Upper lobe of right lung (tissue), 1 donor: ENCODE results near the gene BCAS2. TPM values are rescaled to one million over a fixed set of nuclear protein-coding genes. Genes with fewer than 3 reads are reported as not detected.

Source experiments
- ATAC-seq: fragments of 200-7000 bp; cut with Tn5 transposase; one replicate; pipeline ENCODE4 v1.9.1; 2020; ENCODE audit warnings: mild to moderate bottlenecking, moderate library complexity
- DNase-seq: peaks from one replicate; pipeline ENCODE4 v3.0.0-alpha.2; 2020
- H3K27ac ChIP-seq: fragments of 200-600 bp; one replicate; pipeline ENCODE4 v1.8.0; 2022
- H3K27me3 ChIP-seq: fragments of 200-600 bp; one replicate; pipeline ENCODE4 v1.8.0; 2022; ENCODE audit warnings: mild to moderate bottlenecking
- H3K36me3 ChIP-seq: fragments of 200-600 bp; one replicate; pipeline ENCODE4 v1.8.0; 2022
- H3K4me1 ChIP-seq: fragments of 200-600 bp; one replicate; pipeline ENCODE4 v1.8.0; 2022
- H3K4me3 ChIP-seq: fragments of 200-600 bp; one replicate; pipeline ENCODE4 v1.8.0; 2022; ENCODE audit warnings: mild to moderate bottlenecking
- H3K9me3 ChIP-seq: fragments of 200-600 bp; one replicate; pipeline ENCODE4 v1.8.0; 2022
- intact Hi-C: fragments of 100-400 bp; cut with DNase I; formaldehyde crosslinking; loops from one replicate; pipeline ENCODE4 v1.11.0; 2022
- total RNA-seq: library from RNA; stranded (reverse); fragmentation: NEBNext Ultra II Directional; extraction: Animal tissue kit (Norgen Biotek cat#: 25700); gene quantifications from one replicate; pipeline ENCODE4 v1.2.1, GENCODE V29; 2021
- TF ChIP-seq, protein P1 (sequence below): fragments of 200-600 bp; IDR thresholded peaks from one replicate; pipeline ENCODE4 v1.8.0; 2022; ENCODE audit warnings: antibody characterized with exemption
- donor health status: DM: no; HTN: yes; CAD: no; lungs with severe emphysema.

Gene BCAS2
- total RNA-seq, 1 donor from 2014 or later: 26.0 TPM

DNA sequence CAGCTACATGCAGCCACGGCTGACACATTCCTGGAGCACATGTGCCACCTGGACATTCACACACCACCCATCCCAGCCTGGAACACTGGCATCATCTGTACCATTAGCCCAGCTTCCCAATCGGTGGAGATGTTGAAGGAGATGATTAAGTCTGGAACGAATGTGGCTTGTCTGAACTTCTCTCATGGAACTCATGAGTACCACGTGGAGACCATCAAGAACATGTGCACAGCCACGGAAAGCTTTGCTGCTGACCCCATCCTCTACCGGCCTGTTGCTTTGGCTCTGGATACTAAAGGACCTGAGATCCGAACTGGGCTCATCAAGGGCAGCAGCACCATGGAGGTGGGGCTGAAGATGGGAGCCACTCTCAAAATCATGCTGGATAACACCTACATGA, 45.4 kb downstream of the BCAS2 start:
- no peaks in the 10 kb centered on the region for H3K36me3 ChIP-seq
- no peaks in the 10 kb centered on the region for H3K4me1 ChIP-seq
- ATAC-seq: no peak
- H3K27ac ChIP-seq: no peak overlapping the region
- no peaks in the 10 kb centered on the region for H3K9me3 ChIP-seq
- no peaks in the 10 kb centered on the region for H3K27me3 ChIP-seq
- no peak for DNase-seq
- intact Hi-C loops: no loop called here
- no peak overlapping the region for H3K4me3 ChIP-seq
- TF ChIP-seq, protein P1, sequence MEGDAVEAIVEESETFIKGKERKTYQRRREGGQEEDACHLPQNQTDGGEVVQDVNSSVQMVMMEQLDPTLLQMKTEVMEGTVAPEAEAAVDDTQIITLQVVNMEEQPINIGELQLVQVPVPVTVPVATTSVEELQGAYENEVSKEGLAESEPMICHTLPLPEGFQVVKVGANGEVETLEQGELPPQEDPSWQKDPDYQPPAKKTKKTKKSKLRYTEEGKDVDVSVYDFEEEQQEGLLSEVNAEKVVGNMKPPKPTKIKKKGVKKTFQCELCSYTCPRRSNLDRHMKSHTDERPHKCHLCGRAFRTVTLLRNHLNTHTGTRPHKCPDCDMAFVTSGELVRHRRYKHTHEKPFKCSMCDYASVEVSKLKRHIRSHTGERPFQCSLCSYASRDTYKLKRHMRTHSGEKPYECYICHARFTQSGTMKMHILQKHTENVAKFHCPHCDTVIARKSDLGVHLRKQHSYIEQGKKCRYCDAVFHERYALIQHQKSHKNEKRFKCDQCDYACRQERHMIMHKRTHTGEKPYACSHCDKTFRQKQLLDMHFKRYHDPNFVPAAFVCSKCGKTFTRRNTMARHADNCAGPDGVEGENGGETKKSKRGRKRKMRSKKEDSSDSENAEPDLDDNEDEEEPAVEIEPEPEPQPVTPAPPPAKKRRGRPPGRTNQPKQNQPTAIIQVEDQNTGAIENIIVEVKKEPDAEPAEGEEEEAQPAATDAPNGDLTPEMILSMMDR: no peak

DNA sequence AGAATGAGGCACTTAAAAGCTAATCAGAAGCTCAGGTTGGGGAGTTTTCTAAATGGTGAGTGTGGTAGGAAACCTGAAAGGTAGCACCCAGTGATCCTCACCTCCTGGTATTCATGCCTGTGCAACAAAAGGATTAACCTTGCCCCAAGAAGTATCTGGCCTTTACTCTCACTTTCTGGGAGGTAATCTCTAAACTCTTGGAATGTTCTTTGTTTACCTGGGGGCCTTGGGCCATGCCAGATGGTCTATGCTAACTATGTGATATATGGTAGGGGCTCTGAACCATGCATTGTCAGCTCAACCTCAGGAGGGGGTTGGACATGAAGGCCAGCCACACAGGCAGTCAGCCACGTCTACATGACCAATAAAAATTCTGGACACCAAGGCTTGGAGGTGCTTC, 46.0 kb downstream of the BCAS2 start:
- no peak overlapping the region for H3K27ac ChIP-seq
- no peaks in the 10 kb centered on the region for H3K4me1 ChIP-seq
- no peaks in the 10 kb centered on the region for H3K36me3 ChIP-seq
- ATAC-seq (no peak), DNase-seq (no peak)
- H3K9me3 ChIP-seq: no peaks in the 10 kb centered on the region
- H3K4me3 ChIP-seq: no peak overlapping the region
- intact Hi-C loops: no loop called here
- H3K27me3 ChIP-seq: no peaks in the 10 kb centered on the region
- TF ChIP-seq, protein P1: no peak

DNA sequence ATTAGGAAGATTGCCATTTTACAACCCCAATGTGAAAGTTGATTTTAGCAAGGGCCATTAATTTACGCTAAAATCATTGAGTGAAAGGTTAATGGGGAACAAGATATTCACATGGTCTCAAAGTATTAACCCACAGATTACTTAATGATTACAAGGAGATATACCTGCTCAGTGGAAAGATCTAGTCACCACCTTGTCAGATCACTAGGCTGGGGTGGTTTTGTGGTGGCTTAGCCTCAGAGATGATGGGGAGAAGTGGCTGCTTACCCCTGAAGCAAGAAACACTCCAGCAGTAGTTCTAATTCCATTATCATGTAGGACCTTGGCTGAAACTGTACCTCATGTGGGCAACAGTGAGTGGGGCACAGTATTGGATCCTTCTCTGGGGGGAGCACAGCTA, 50.3 kb downstream of the BCAS2 start:
- Histone ChIP-seq H3K36me3 (no peaks in the 10 kb centered on the region), H3K27ac (no peak overlapping the region), H3K4me1 (no peaks in the 10 kb centered on the region), H3K4me3 (no peak overlapping the region), H3K27me3 (no peaks in the 10 kb centered on the region), H3K9me3 (no peaks in the 10 kb centered on the region)
- ATAC-seq (no peak), DNase-seq (no peak)
- intact Hi-C loops: no loop called here
- TF ChIP-seq, protein P1: no peak

DNA sequence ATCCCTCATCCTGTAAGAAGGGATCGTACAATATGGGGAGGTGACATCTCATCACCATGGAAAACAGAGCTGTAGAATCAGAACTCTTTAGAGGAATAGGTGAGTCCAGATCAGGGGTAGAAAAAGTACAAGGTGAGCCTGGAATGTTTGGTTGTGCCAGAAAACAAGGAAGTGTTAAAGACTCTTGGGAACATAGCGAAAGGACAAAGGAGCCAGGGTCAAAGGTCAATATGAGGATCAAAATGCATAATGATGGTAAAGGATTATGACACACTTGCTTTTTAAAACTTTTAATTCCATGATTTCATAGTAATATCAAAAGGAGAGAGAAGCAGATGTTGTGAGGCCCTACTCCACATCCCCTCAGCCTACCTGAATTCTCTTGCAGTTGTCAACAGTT, 51.2 kb downstream of the BCAS2 start:
- Histone ChIP-seq H3K27me3 (no peaks in the 10 kb centered on the region), H3K36me3 (no peaks in the 10 kb centered on the region), H3K4me3 (no peak overlapping the region), H3K27ac (no peak overlapping the region), H3K9me3 (no peaks in the 10 kb centered on the region), H3K4me1 (no peaks in the 10 kb centered on the region)
- TF ChIP-seq, protein P1: no peak
- no peak for ATAC-seq
- no peak for DNase-seq
- intact Hi-C loops: no loop called here

DNA sequence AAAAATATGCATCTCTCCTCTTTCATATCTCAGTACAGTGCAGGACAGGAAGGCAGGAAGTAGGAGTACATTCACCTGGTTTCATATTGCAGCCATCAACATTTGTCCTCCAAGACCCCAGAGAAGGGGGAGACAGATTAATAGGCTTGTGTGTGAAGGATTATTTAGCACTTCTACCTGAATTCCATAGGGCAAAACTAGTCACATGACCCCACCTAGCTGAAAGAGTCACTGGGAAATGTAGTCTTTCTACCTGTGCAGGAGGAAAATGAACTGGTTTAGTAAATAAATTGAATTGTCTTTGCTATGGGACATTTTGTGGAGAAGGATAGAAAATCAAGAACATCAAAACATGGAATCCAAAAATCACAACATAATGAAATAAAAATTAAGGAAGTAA, 56.5 kb downstream of the BCAS2 start:
- DNase-seq (no peak), ATAC-seq (no peak)
- H3K27ac ChIP-seq: no peak overlapping the region
- intact Hi-C loops: no loop called here
- H3K4me3 ChIP-seq: no peak overlapping the region
- no peaks in the 10 kb centered on the region for H3K9me3 ChIP-seq
- TF ChIP-seq, protein P1: no peak
- no peaks in the 10 kb centered on the region for H3K27me3 ChIP-seq
- no peaks in the 10 kb centered on the region for H3K36me3 ChIP-seq
- H3K4me1 ChIP-seq: no peaks in the 10 kb centered on the region

DNA sequence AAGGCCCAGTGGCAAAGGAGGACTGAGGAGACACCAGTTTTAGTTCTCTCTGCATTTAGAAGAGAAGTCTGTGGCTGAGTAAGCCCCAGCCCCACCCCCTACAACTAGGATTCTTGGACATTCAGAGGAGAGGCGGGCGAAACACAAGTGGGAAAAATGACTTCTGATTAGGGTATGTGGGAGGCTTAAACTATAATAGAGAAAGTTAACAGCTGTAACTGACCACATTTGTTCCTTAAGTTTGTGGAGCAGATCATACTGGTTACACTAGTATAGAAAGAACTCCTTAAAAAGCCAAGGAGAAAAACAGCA, 59.2 kb downstream of the BCAS2 start:
- H3K9me3 ChIP-seq: no peaks in the 10 kb centered on the region
- H3K36me3 ChIP-seq: no peaks in the 10 kb centered on the region
- H3K27ac ChIP-seq: no peak overlapping the region
- H3K4me1 ChIP-seq: no peaks in the 10 kb centered on the region
- H3K27me3 ChIP-seq: no peaks in the 10 kb centered on the region
- DNase-seq (no peak), ATAC-seq (no peak)
- TF ChIP-seq, protein P1: no peak
- intact Hi-C loops: no loop called here
- no peak overlapping the region for H3K4me3 ChIP-seq
